Endodermal cell (in vitro differentiated cells): Measurements from ENCODE around the gene SLC25A48. TPM values are rescaled to one million over a fixed set of nuclear protein-coding genes. Genes with fewer than 3 reads are reported as not detected.

Source experiments
- DNase-seq: peaks from one replicate; pipeline ENCODE4 v3.0.0-alpha.2; 2017
- H3K27ac ChIP-seq: 2 replicates; pipeline ENCODE4 v1.5.1; 2013; ENCODE audit warnings: mild to moderate bottlenecking, low read depth, low read length, moderate library complexity
- H3K27me3 ChIP-seq: 2 replicates; pipeline ENCODE4 v1.6.1; 2013; ENCODE audit warnings: mild to moderate bottlenecking, low read length, moderate library complexity; ENCODE audit not compliant: insufficient read depth, control insufficient read depth, poor library complexity, severe bottlenecking
- H3K36me3 ChIP-seq: 2 replicates; pipeline ENCODE4 v1.7.0; 2013; ENCODE audit warnings: mild to moderate bottlenecking, low read length, moderate library complexity; ENCODE audit not compliant: control insufficient read depth, insufficient read depth
- H3K4me1 ChIP-seq: one replicate; pipeline ENCODE4 v1.7.0; 2013; ENCODE audit warnings: low read length; ENCODE audit not compliant: control insufficient read depth, insufficient read depth
- H3K4me3 ChIP-seq: 2 replicates; pipeline ENCODE4 v1.5.1; 2013; ENCODE audit warnings: mild to moderate bottlenecking, low read length, moderate library complexity
- H3K9ac ChIP-seq: 2 replicates; pipeline ENCODE4 v1.6.1; 2013; ENCODE audit warnings: mild to moderate bottlenecking, low read length, moderate library complexity; ENCODE audit not compliant: poor library complexity, severe bottlenecking; ENCODE audit errors: extremely low read depth
- H3K9me3 ChIP-seq: 2 replicates; pipeline ENCODE4 v1.6.1; 2013; ENCODE audit warnings: mild to moderate bottlenecking, low read length, moderate library complexity; ENCODE audit not compliant: control insufficient read depth
- H3K27ac Mint-ChIP-seq: 2 replicates; pipeline ENCODE4 v1.8.0; 2020; ENCODE audit warnings: mixed read lengths
- H3K27me3 Mint-ChIP-seq: 2 replicates; pipeline ENCODE4 v1.8.0; 2021; ENCODE audit warnings: mild to moderate bottlenecking, mixed read lengths; ENCODE audit not compliant: insufficient read depth
- H3K36me3 Mint-ChIP-seq: 2 replicates; pipeline ENCODE4 v1.8.0; 2020; ENCODE audit warnings: low read depth, mixed read lengths
- H3K4me1 Mint-ChIP-seq: 2 replicates; pipeline ENCODE4 v1.8.0; 2020; ENCODE audit warnings: mixed read lengths
- H3K4me3 Mint-ChIP-seq: 2 replicates; pipeline ENCODE4 v1.8.0; 2020; ENCODE audit warnings: mild to moderate bottlenecking, moderate library complexity, mixed read lengths
- H3K9me3 Mint-ChIP-seq: 2 replicates; pipeline ENCODE4 v1.8.0; 2020; ENCODE audit warnings: mild to moderate bottlenecking, mixed read lengths
- WGBS, 2 experiments: methylation state at CpG; one replicate each; pipeline versions ENCODE4 v1.1.5 to v1.1.7; 2013; ENCODE audit warnings: missing lambda C conversion rate in 2 of 2, mixed read lengths in 1 of 2; ENCODE audit not compliant: insufficient coverage in 1 of 2, insufficient read length in 1 of 2; 5-methylcytosine and 5-hydroxymethylcytosine counted together
- total RNA-seq, 2 donors: library from RNA; stranded (reverse); fragmentation: NEBNext Ultra II Directional in 1 of 2; extraction: Animal tissue kit (Norgen Biotek cat#: 25700) in 1 of 2; gene quantifications; 2 replicates in 1 of 2; 3 replicates in 1 of 2; pipeline ENCODE4 v1.2.1, GENCODE V29; 2021
- TF ChIP-seq, protein P1 (sequence below): fragments of 200-600 bp; sonication (generic); conservative IDR thresholded peaks from 2 replicates; pipeline ENCODE4 v1.5.0; 2021; ENCODE audit warnings: antibody characterized with exemption, mild to moderate bottlenecking

Gene SLC25A48
- total RNA-seq, 2 donors from 2014 or later = 2.5 to 5.9 TPM

DNA sequence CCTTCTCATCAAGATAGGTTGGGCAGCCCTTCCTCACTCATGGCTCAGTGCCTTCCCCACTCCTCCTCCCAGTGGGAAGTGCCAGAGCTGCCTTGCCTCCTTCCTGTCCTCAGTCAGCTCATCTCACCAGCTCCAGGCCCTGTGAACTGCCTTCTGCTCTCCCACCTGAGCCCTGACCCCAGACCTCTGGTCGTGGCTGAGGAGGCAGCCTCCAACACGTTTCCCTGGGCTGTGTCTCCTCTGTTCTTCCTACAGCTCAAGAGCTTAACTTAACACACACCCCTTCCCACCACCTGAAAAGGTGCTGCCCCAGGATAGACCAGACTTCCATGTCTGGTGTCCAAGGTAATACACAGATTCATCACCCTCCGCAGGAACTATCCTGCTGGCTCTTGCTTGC is 40.0 kb downstream of the SLC25A48 start:
- no peak overlapping the region for H3K27ac Mint-ChIP-seq
- no peak overlapping the region for H3K9ac ChIP-seq
- DNase-seq = no peak

DNA sequence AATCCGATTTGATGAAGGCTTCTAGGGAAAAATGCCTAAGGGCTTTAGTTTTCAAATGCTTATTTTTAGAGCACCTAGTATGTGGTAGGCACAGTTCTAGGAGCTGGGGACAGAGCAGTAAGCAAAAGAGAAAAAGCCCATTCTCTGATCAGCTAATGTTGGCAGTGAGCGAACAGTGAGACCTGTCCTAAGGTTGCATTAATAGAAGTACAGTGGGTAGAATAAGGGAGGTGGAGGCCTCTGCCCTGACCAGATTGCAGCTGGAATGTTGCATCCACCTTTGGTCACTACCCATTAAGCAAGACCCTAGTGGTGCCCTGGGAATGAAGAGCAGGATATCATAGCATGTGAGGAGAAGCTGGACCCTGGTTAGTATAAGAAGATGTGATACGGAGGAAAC is 41.1 kb downstream of the SLC25A48 start:
- no peak overlapping the region for H3K4me3 Mint-ChIP-seq
- 93 to 100% methylated on average over 1 to 3 of the region's 3 CpGs for WGBS, 2 experiments
- no peak overlapping the region for H3K27ac ChIP-seq
- TF ChIP-seq, protein P1, sequence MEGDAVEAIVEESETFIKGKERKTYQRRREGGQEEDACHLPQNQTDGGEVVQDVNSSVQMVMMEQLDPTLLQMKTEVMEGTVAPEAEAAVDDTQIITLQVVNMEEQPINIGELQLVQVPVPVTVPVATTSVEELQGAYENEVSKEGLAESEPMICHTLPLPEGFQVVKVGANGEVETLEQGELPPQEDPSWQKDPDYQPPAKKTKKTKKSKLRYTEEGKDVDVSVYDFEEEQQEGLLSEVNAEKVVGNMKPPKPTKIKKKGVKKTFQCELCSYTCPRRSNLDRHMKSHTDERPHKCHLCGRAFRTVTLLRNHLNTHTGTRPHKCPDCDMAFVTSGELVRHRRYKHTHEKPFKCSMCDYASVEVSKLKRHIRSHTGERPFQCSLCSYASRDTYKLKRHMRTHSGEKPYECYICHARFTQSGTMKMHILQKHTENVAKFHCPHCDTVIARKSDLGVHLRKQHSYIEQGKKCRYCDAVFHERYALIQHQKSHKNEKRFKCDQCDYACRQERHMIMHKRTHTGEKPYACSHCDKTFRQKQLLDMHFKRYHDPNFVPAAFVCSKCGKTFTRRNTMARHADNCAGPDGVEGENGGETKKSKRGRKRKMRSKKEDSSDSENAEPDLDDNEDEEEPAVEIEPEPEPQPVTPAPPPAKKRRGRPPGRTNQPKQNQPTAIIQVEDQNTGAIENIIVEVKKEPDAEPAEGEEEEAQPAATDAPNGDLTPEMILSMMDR = no peak
- H3K9me3 ChIP-seq = no peaks in the 10 kb centered on the region
- peaks cover 29% of the 10 kb centered on the region for H3K4me1 Mint-ChIP-seq
- no peak for DNase-seq
- no peaks in the 10 kb centered on the region for H3K9me3 Mint-ChIP-seq
- H3K4me1 ChIP-seq = peaks cover 17% of the 10 kb centered on the region
- no peak overlapping the region for H3K9ac ChIP-seq
- no peak overlapping the region for H3K4me3 ChIP-seq
- H3K27me3 ChIP-seq = no peaks in the 10 kb centered on the region
- H3K27me3 Mint-ChIP-seq = no peaks in the 10 kb centered on the region
- no peak overlapping the region for H3K27ac Mint-ChIP-seq
- H3K36me3 ChIP-seq = no peaks in the 10 kb centered on the region
- no peaks in the 10 kb centered on the region for H3K36me3 Mint-ChIP-seq

More for the DNA sequence above, 40.0 kb downstream of the SLC25A48 start:
- Histone ChIP-seq H3K9me3 (no peaks in the 10 kb centered on the region), H3K36me3 (no peaks in the 10 kb centered on the region), H3K4me3 (no peak overlapping the region), H3K27me3 (no peaks in the 10 kb centered on the region), H3K27ac (no peak overlapping the region), H3K4me1 (peaks cover 20% of the 10 kb centered on the region)
- Mint-ChIP-seq H3K4me3 (no peak overlapping the region), H3K27me3 (no peaks in the 10 kb centered on the region), H3K4me1 (peaks cover 23% of the 10 kb centered on the region), H3K9me3 (no peaks in the 10 kb centered on the region), H3K36me3 (no peaks in the 10 kb centered on the region)
- 87 to 100% methylated on average over 2 to 3 of the region's 3 CpGs for WGBS, 2 experiments
- TF ChIP-seq, protein P1 = no peak

DNA sequence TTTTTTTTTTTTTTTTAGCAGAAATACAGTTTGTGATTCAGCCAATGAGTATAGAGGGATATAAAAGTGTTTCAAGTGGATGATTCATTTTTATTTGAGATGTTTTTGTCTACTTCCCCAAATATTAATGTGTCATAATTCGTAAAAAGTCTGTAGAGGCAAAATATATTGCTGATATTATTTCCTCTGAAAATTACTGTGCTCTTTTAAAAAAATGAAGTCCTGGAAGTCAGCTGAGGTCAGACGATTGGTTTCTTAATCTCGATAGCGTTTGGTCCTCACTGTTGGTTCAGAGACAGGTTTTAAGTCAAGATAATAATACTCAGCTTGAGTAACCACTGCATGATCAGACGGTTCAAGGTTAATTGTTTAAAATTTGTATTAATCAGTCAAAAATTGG is 41.7 kb downstream of the SLC25A48 start:
- H3K36me3 ChIP-seq = no peaks in the 10 kb centered on the region
- no peak overlapping the region for H3K27ac ChIP-seq
- H3K4me1 ChIP-seq = peaks cover 17% of the 10 kb centered on the region
- H3K4me3 Mint-ChIP-seq = no peak overlapping the region
- 88 to 95% methylated on average over 4 to 5 of the region's 5 CpGs for WGBS, 2 experiments
- TF ChIP-seq, protein P1 = no peak
- no peaks in the 10 kb centered on the region for H3K9me3 Mint-ChIP-seq
- peaks cover 30% of the 10 kb centered on the region for H3K4me1 Mint-ChIP-seq
- no peak overlapping the region for H3K4me3 ChIP-seq
- no peaks in the 10 kb centered on the region for H3K27me3 Mint-ChIP-seq
- no peaks in the 10 kb centered on the region for H3K36me3 Mint-ChIP-seq
- H3K27me3 ChIP-seq = no peaks in the 10 kb centered on the region
- DNase-seq = no peak
- no peaks in the 10 kb centered on the region for H3K9me3 ChIP-seq
- no peak overlapping the region for H3K9ac ChIP-seq
- H3K27ac Mint-ChIP-seq = no peak overlapping the region
